Measurements from ENCODE around the gene MBNL2. TPM values are rescaled to one million over a fixed set of nuclear protein-coding genes. Genes with fewer than 3 reads are reported as not detected.
"Not testable (repeated sequence)": the region's sequence is repeated elsewhere in the genome, so short reads cannot be mapped to it uniquely, and the experiment has no call there.

MBNL2 gene
- total RNA-seq, 1 donor, result 69.8 TPM

DNA sequence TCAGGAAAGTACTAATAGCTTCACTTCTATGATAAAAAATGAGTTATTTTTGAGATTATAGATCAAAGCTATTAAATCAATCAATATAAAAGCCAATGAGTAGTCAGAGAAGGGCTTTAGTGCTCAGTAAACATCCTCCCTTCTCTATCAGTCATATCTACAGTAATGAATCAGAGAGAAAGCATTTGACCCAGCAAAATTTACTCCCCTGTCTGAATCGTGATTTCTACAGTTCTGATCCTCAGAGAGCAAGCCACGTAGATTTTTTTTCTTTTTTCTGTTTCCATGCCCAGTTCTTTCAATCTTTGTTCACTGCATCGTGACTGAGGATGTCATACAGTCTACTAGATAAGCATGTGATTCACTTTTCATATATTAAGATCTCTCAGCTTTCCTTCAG is 16.2 kb upstream of the MBNL2 start:
- Histone ChIP-seq H3K4me2 (ENCODE audit: insufficient read depth, low read length) (no peak overlapping the region), H3K36me3 (ENCODE audit: insufficient read depth, low read length) (no peaks in the 10 kb centered on the region), H3K4me1 (ENCODE audit: insufficient read depth, low read length) (no peaks in the 10 kb centered on the region), H3K4me3 (ENCODE audit: insufficient read depth, low read length) (no peak overlapping the region), H4K20me1 (ENCODE audit: insufficient read depth, low read length) (no peaks in the 10 kb centered on the region), H3K79me2 (ENCODE audit: insufficient read depth, low read length) (no peaks in the 10 kb centered on the region), H3K27ac (ENCODE audit: low read depth, low read length) (no peak overlapping the region), H3K27me3 (ENCODE audit: insufficient read depth, low read length) (no peaks in the 10 kb centered on the region), H3K9me3 (ENCODE audit: low read depth, low read length) (no peaks in the 10 kb centered on the region), H2AFZ (ENCODE audit: low read length) (no peak overlapping the region)
- no peak for DNase-seq (ENCODE audit: insufficient read length, low spot score, missing footprints)
- TF ChIP-seq, protein P1, sequence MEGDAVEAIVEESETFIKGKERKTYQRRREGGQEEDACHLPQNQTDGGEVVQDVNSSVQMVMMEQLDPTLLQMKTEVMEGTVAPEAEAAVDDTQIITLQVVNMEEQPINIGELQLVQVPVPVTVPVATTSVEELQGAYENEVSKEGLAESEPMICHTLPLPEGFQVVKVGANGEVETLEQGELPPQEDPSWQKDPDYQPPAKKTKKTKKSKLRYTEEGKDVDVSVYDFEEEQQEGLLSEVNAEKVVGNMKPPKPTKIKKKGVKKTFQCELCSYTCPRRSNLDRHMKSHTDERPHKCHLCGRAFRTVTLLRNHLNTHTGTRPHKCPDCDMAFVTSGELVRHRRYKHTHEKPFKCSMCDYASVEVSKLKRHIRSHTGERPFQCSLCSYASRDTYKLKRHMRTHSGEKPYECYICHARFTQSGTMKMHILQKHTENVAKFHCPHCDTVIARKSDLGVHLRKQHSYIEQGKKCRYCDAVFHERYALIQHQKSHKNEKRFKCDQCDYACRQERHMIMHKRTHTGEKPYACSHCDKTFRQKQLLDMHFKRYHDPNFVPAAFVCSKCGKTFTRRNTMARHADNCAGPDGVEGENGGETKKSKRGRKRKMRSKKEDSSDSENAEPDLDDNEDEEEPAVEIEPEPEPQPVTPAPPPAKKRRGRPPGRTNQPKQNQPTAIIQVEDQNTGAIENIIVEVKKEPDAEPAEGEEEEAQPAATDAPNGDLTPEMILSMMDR (IDR thresholded peaks at IDR 0.05; ENCODE audit: extremely low read depth, low read depth, low read length), result no peak

DNA sequence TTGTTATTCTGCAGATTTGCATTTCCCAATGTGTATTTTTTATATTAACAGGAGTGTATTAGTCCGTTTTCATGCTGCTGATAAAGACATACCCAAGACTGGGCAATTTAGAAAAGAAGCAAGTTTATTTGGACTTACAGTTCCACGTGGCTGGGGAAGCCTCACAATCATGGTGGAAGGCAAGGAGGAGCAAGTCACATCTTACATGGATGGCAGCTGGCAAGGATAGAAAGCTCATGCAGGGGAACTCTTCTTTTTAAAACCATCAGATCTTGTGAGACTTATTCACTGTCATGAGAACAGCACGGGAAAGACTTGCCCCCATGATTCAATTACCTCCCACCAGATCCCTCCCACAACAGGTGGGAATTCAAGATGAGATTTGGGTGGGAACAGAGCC is 14.9 kb upstream of the MBNL2 start:
- not testable (repeated sequence) for DNase-seq (ENCODE audit: insufficient read length, low spot score, missing footprints)

DNA sequence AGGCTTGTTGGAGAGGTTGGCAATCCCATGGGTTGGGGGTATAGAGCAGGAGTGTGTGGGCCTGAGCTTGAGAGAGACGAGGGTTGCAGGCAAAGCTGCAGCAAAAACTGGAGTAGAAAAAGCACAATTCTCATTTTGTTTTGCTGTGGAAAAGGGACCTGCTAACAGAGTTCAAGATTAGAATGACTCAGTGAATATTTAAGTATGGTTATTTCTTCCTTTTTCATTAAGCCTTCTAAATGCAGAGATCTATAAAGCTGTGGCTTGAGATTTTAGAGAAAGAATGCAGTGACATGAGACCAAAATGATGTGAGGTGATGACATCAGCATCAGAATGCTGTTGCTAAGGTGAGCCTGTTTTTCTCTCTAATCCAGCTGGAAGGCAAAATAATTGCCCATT is 10.8 kb upstream of the MBNL2 start:
- no peaks in the 10 kb centered on the region for H3K9me3 ChIP-seq (ENCODE audit: low read depth, low read length)
- H3K79me2 ChIP-seq (ENCODE audit: insufficient read depth, low read length), result no peaks in the 10 kb centered on the region
- H3K27me3 ChIP-seq (ENCODE audit: insufficient read depth, low read length), result no peaks in the 10 kb centered on the region
- H3K27ac ChIP-seq (ENCODE audit: low read depth, low read length), result no peak overlapping the region
- no peak for DNase-seq (ENCODE audit: insufficient read length, low spot score, missing footprints)
- H2AFZ ChIP-seq (ENCODE audit: low read length), result no peak overlapping the region
- no peaks in the 10 kb centered on the region for H3K4me1 ChIP-seq (ENCODE audit: insufficient read depth, low read length)
- no peak overlapping the region for H3K4me3 ChIP-seq (ENCODE audit: insufficient read depth, low read length)
- H4K20me1 ChIP-seq (ENCODE audit: insufficient read depth, low read length), result no peaks in the 10 kb centered on the region
- TF ChIP-seq, protein P1 (IDR thresholded peaks at IDR 0.05; ENCODE audit: extremely low read depth, low read depth, low read length), result no peak
- no peak overlapping the region for H3K4me2 ChIP-seq (ENCODE audit: insufficient read depth, low read length)
- H3K36me3 ChIP-seq (ENCODE audit: insufficient read depth, low read length), result no peaks in the 10 kb centered on the region

More for the DNA sequence above, 14.9 kb upstream of the MBNL2 start:
- not testable (repeated sequence) for H3K27me3 ChIP-seq (ENCODE audit: insufficient read depth, low read length); H2AFZ ChIP-seq (ENCODE audit: low read length); H3K36me3 ChIP-seq (ENCODE audit: insufficient read depth, low read length); H3K4me3 ChIP-seq (ENCODE audit: insufficient read depth, low read length); H3K4me2 ChIP-seq (ENCODE audit: insufficient read depth, low read length); H4K20me1 ChIP-seq (ENCODE audit: insufficient read depth, low read length); H3K27ac ChIP-seq (ENCODE audit: low read depth, low read length); H3K79me2 ChIP-seq (ENCODE audit: insufficient read depth, low read length); H3K4me1 ChIP-seq (ENCODE audit: insufficient read depth, low read length); H3K9me3 ChIP-seq (ENCODE audit: low read depth, low read length)

DNA sequence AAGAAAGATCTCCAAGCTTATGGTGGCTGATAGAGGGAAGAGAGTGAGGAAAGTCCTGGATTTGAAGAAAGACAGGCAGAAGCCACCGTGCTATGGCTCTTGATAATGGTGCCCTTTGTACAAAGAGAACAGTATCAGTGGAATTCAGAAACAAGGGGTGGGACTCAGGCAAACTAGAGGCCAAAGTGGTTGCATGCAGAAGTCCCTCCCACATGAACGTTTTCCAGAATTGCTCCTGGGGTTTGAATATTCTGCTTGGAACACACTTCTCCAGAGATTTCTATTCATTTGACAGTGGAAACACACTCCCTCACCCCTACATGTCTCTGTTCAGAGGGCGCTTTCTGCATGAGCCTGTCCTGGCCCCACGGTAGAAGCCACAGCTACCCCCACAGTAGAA is 10.1 kb upstream of the MBNL2 start:
- Histone ChIP-seq H3K27ac (ENCODE audit: low read depth, low read length) (no peak overlapping the region), H4K20me1 (ENCODE audit: insufficient read depth, low read length) (no peaks in the 10 kb centered on the region), H3K9me3 (ENCODE audit: low read depth, low read length) (no peaks in the 10 kb centered on the region), H3K4me1 (ENCODE audit: insufficient read depth, low read length) (no peaks in the 10 kb centered on the region), H3K36me3 (ENCODE audit: insufficient read depth, low read length) (no peaks in the 10 kb centered on the region), H3K4me2 (ENCODE audit: insufficient read depth, low read length) (no peak overlapping the region), H3K79me2 (ENCODE audit: insufficient read depth, low read length) (no peaks in the 10 kb centered on the region), H3K27me3 (ENCODE audit: insufficient read depth, low read length) (no peaks in the 10 kb centered on the region), H2AFZ (ENCODE audit: low read length) (no peak overlapping the region), H3K4me3 (ENCODE audit: insufficient read depth, low read length) (no peak overlapping the region)
- TF ChIP-seq, protein P1 (IDR thresholded peaks at IDR 0.05; ENCODE audit: extremely low read depth, low read depth, low read length), result no peak
- no peak for DNase-seq (ENCODE audit: insufficient read length, low spot score, missing footprints)

All from osteoblast (primary cell).